Measurements from ENCODE around the gene ITGB3.
"Not testable (repeated sequence)": the region's sequence is repeated elsewhere in the genome, so short reads cannot be mapped to it uniquely, and the experiment has no call there.

The ITGB3 gene

GRCh38 chr17:47244697-47245096 is 8.9 kb upstream of the ITGB3 start:
- no peak for DNase-seq (ENCODE audit: low read depth)

DNA sequence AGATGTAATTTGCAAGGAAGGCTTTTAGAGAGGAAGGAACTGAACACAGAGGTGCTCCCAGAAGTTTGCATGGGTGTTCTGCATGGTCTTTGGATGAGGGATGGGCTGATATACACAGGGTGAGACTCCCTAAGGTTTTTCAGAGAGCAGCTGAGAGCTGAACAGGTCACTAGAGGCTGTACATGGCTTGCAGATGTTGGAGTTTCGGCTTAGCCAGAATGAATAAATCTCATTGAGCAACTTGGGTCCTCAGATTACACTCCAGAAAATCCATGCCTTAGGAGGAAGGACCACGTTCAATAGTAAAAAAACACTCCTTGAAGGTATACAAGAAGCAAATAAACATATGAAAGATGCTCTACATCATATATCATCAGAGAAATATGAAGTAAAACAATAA is 7.5 kb upstream of the ITGB3 start:
- no peak for DNase-seq (ENCODE audit: low read depth)

GRCh38 chr17:47250855-47251254 is 2.8 kb upstream of the ITGB3 start:
- no peak for DNase-seq (ENCODE audit: low read depth)

GRCh38 chr17:47251421-47251940 is 2.1 kb upstream of the ITGB3 start:
- DNase-seq (ENCODE audit: low read depth): no peak

DNA sequence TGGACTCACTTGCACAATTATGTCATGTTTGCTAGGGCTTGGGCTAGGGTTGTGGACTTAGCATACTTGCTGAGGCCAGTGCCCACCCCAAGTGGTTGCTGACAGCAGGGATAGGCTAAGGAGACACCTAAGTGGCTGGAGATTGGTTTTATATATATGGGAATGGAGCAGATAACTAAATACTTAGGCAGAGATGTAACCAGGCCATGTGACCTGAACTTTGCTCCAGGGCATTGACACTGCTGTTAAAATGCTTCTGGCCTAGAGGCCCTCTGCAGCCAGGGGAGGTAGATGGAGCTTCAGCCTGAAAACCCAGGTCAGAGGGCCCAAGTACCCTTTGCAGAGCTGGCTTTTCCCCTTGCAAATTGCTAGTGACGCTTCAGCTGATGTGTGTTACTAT is 1.4 kb upstream of the ITGB3 start:
- DNase-seq (ENCODE audit: low read depth): no peak

GRCh38 chr17:47252766-47253512 is 688 bp upstream of the ITGB3 start:
- DNase-seq (ENCODE audit: low read depth): no peak

DNA sequence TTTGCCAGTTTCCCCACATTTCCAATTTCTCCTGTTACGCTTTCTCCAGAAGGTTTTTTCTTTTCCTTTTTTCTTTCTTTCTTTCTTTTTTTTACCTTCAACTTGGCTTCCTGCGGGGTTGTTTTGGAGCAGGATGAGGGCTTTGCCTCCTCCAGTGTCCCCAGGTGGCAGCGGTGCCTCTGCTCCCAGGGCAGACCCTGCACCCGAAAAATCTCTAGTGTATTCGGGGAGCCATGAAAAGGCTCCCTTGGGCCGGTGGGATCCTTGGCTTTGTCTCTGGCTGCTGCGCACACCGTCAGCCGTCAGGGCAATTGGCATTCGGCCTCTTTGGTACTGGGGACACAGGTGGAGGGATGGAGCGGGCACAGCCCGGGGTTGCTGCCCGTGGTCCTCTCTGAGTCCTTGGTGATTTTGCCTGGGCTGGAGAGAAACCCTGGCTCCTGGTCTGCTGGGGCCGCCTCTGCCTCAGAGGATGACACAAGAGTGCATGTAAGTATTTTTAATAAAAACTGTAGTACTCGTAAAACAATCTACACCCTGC is 846 bp downstream of the ITGB3 start:
- DNase-seq (ENCODE audit: low read depth): no peak

- peak; percentile 84 for DNase-seq (ENCODE audit: low read depth)
Observed at GRCh38 chr17:47257651-47258339, 4.2 kb downstream of the ITGB3 start.

- DNase-seq (ENCODE audit: low read depth): no peak
Observed at GRCh38 chr17:47262586-47262985, 9.0 kb downstream of the ITGB3 start.

DNA sequence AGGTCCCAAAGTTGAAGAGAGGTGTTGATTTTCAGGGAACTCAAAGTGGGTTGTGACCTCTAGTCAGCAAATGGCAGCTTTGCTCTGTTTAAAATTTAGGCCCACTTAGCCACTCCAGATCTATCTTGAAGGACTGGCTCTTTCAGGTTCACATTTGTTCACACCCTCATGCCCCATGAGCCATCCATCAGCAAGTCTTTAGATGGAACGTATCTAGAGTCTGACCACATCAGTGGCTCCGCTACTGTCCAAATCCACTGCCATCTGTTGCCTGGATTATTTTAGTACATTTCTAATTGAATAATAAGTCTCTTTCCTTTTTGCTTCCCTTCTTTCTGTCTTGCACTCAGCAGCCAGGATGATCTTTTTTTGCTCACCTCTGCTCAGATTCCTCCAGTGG is 10.5 kb downstream of the ITGB3 start:
- no peak for DNase-seq (ENCODE audit: low read depth)

DNA sequence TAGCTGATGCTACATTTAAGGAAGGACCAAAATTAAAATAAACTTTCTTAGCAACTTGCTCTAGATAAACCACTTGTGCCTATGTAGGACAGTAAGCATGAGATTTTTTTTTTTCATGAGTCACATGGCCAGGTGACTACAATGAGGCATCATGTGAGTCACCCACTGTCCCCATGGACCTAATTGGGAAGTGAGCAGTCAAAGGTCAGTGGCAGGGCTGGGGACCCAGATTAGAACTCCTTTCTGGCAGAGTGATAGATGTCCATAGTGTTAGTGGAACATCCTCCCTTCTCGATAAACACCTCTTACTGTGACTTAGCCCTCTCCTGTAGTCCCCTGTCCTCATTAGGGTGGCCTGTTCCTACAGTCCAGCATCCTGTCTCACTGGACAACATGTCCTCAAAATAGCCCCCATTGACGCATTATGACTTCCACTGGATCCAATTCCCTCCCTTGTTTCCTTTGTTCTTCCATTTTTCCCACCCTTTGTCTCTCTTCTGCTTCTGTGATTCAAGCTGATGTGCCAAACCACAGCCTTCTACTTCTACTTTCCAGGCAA is 12.4 kb downstream of the ITGB3 start:
- DNase-seq (ENCODE audit: low read depth): peak; percentile 54

GRCh38 chr17:47266782-47267181 is 13.2 kb downstream of the ITGB3 start:
- peak; percentile 41 for DNase-seq (ENCODE audit: low read depth)

DNA sequence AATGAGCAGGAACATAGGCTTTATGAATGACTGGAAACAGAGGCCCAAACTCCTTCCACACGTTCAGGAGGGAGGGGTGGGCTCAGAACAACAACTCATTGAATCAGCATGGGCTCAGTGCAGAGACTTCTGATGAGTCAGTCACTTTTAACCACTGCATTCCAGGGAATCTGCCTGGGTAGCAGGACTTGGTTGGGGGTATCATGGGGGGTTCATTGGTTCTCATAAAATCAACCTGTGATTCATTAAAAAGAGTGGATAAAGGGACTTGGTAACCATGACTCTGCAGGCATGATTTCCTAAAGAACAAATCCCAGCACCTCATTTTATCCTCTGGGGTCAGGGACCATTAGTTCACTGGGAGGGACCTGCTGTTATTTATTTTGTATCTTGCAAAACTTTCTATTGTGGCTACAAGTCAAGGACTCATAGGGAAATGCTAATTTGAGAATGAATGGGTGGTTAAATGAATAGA is 13.8 kb downstream of the ITGB3 start:
- DNase-seq (ENCODE audit: low read depth): peak; percentile 92

DNA sequence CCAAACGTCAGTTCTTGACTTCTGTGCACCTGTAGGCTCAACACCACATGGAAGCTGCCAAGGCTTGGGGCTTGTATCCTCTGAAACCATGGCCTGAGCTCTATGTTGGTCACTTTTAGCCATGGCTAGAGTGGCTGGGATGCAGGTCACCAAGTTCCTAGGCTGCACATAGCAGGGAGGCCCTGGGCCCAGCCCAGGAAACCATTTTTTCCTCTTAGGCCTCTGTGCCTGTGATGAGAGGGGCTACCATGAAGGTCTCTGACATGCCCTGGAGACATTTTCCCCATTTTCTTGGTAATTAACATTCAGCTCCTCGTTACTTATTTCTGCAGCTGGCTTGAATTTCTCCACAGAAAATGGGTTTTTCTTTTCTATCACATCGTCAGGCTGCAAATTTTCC is 15.3 kb downstream of the ITGB3 start:
- not testable (repeated sequence) for DNase-seq (ENCODE audit: low read depth)

DNA sequence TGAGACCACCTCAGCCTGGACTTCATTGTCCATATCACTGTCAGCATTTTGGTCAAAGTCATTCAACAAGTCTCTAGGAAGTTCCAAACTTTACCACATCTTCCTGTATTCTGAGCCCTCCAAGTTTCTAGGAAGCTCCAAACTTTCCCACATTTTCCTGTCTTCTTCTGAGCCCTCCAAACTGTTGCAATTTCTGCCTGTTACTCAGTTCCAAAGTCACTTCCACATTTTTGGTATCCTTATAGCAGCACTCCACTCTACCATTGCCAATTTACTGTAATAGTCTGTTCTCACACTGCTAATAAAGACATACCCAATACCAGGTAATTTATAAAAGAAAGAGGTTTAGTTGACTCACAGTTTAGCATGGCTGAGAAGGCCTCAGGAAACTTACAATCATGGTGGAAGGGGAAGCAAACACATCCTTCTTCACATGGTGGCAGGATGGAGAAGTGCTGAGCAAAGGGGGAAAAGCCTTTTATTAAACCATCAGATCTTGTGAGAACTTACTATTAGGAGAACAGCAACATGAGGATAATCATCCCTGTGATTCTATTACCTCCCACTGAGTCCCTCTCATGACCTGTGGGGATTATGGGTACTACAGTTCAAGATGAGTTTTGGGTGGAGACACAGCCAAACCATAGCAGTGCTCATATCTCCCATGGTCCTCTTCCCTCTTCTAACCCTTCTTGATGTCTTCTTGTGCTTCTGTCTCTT is 16.1 kb downstream of the ITGB3 start:
- not testable (repeated sequence) for DNase-seq (ENCODE audit: low read depth)

DNA sequence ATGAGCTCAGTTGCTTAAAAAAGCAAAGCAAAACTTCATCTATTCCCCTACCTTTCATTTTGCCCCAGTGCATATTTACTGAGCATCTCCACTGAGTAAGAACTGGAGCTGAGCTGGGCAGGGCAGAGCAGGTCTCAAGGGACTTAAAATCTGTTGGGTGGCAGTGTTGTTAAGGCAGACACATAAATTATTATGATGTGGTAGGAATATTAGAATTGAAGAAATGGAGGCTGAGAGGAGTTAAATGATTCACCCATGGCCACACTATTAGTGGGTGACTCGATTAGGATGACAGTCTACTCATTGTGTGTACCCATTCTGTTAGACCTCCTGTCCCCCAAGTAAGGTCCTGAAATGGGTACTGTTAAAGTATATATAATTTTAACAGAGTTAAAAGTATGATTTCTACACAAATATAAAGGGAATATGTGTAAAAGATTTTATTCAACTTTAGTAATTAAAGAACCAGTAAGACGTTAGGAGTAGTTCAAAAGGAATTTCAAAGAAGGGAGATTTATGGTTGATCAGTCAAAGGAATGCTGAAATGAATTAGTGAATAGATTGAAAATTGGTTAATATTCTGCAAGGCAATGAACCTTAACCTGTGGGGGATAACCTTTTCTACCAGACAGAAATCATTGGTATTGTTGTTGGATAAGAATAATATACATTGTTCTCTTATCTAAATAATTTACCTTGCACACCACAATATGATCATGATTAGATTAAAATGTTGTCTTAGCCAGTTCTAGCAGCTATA is 17.5 kb downstream of the ITGB3 start:
- no peak for DNase-seq (ENCODE audit: low read depth)

- DNase-seq (ENCODE audit: low read depth): no peak
Observed at GRCh38 chr17:47272491-47272890, 18.9 kb downstream of the ITGB3 start.

DNA sequence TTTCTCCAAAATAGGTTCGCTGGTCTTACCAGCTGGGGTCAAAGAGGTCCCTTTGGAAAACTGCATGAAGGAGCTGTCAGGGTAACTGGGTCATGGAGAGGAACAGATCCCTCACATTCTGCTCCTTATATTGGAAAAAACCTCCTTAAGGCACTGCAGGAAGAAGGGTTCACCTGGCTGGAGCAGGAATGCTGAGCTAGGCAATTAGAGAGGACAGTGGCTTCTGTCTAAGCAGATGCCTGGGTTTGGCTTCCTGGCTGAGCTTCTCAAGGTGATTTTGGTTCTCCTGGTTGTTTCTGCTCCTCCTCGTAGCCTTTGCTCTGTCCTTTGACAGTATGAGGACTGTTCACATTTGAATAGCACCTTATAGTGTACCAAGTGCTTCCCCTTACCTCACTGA is 19.6 kb downstream of the ITGB3 start:
- no peak for DNase-seq (ENCODE audit: low read depth)

GRCh38 chr17:47274319-47275069 is 20.9 kb downstream of the ITGB3 start:
- no peak for DNase-seq (ENCODE audit: low read depth)

DNA sequence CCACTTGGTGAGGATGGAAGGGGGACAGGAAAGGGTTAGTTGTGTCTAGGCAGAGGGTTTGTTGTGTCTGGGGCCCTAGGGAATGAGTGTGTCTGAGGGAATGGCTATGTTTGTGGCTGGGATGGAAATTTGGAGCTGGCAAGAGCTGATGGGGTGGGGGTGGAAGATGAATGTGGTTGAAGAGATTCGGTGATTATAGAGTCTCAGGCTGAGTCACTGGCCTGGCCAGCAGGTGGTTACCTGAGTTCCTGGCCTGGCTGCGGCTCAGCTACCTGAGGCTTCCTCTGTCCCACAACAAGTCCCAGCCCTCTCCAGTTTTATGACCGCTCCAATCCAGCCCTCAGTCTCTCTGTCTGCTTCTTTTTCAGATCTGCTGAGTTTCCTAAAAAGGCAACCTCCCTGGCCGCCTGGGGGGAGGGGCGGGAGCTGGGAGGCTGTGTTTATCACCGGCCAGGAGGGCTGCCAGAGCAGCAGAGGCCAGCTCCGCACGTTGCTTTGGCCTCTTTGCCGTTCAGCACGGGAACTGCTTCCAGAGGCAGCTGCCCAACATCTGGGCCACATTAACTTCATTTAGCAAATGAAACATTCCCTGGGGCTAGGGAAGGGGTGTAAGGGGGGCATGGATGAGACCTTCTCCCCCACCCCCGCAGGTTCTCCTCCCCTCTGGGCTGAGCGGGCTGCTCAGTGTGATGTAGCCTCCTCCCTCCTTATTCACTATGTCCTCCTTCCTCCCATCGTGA is 21.8 kb downstream of the ITGB3 start:
- DNase-seq (ENCODE audit: low read depth): peak; percentile 73

All from iris pigment epithelial cell (primary cell).